DOHH2 (cell line): ENCODE measurements around the gene MED27.
"Not testable (repeated sequence)": the region's sequence is repeated elsewhere in the genome, so short reads cannot be mapped to it uniquely, and the experiment has no call there.

Experiments
- H3F3A ChIP-seq: fragments of 200-600 bp; sonication (generic), shearing (Covaris generic); 2 replicates; pipeline ENCODE4 v1.6.0; 2016; ENCODE audit warnings: antibody characterized with exemption, mild to moderate bottlenecking; ENCODE audit not compliant: control insufficient read depth, insufficient read depth
- H3K27ac ChIP-seq: fragments of 200-600 bp; sonication (generic); 2 replicates; pipeline ENCODE4 v1.5.1; 2014; ENCODE audit warnings: low read depth, mild to moderate bottlenecking, low read length, moderate library complexity
- H3K27me3 ChIP-seq: fragments of 200-600 bp; sonication (generic); 2 replicates; pipeline ENCODE4 v1.6.1; 2014; ENCODE audit warnings: mild to moderate bottlenecking, low read length, mixed read lengths; ENCODE audit not compliant: control insufficient read depth
- H3K36me3 ChIP-seq: fragments of 200-600 bp; sonication (generic); 2 replicates; pipeline ENCODE4 v1.6.1; 2014; ENCODE audit warnings: mild to moderate bottlenecking, low read length, moderate library complexity, mixed read lengths; ENCODE audit not compliant: control insufficient read depth
- H3K4me1 ChIP-seq: fragments of 200-600 bp; sonication (generic); 2 replicates; pipeline ENCODE4 v1.6.1; 2014; ENCODE audit warnings: mild to moderate bottlenecking, low read length, mixed read lengths; ENCODE audit not compliant: control insufficient read depth
- H3K4me2 ChIP-seq: fragments of 200-600 bp; sonication (generic); 2 replicates; pipeline ENCODE4 v1.6.0; 2014; ENCODE audit warnings: mild to moderate bottlenecking, low read length, moderate library complexity
- H3K4me3 ChIP-seq: fragments of 200-600 bp; sonication (generic); 2 replicates; pipeline ENCODE4 v1.5.1; 2014; ENCODE audit warnings: mild to moderate bottlenecking, low read length, mixed read lengths
- H3K79me2 ChIP-seq: fragments of 200-600 bp; sonication (generic); 2 replicates; pipeline ENCODE4 v1.6.1; 2014; ENCODE audit warnings: mild to moderate bottlenecking, low read length, mixed read lengths; ENCODE audit not compliant: control insufficient read depth
- H3K9me2 ChIP-seq: fragments of 200-600 bp; sonication (generic); replicated peaks from 2 replicates; pipeline ENCODE4 v1.6.1; 2014; ENCODE audit warnings: mild to moderate bottlenecking, low read length, mixed read lengths; ENCODE audit not compliant: control insufficient read depth
- H3K9me3 ChIP-seq: fragments of 200-600 bp; sonication (generic); 2 replicates; pipeline ENCODE4 v1.6.1; 2014; ENCODE audit warnings: antibody characterized with exemption, low read length, mixed read lengths; ENCODE audit not compliant: control insufficient read depth, insufficient read depth
- H4K20me1 ChIP-seq: fragments of 200-600 bp; sonication (generic); 2 replicates; pipeline ENCODE4 v1.6.0; 2014; ENCODE audit warnings: low read depth, mild to moderate bottlenecking, antibody characterized with exemption, low read length, moderate library complexity; ENCODE audit not compliant: control insufficient read depth, insufficient read depth
- EZH2phosphoT487 ChIP-seq: fragments of 200-600 bp; sonication (generic); IDR thresholded peaks from 2 replicates; pipeline ENCODE4 v1.6.1; 2017; ENCODE audit warnings: borderline replicate concordance, mild to moderate bottlenecking, antibody characterized with exemption, low read length, moderate library complexity, mixed read lengths
- TF ChIP-seq, protein P1 (sequence below): fragments of 200-600 bp; sonication (generic); IDR thresholded peaks from one replicate; pipeline ENCODE4 v1.5.1; 2014; ENCODE audit warnings: antibody characterized with exemption, mild to moderate bottlenecking, low read depth, low read length; ENCODE audit not compliant: poor library complexity, severe bottlenecking

Gene MED27

DNA sequence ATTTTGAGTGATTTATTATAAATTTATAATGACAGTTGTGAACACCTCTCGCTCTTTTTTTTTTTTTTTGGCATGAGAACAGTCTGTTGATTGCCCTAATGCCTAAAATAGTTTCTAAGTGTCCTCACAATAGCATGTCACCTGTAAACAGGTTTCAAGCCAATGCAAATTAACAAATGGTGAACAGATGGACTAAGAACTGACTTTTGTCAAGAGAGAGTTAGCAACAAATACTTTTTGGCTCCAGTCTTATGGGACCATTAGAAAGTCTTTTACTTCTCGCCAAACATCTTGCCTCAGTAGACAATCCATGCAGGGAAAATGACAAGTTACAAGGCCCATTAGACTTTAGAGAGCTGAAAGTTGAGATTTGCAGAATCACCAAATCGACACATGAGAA lies 67.8 kb downstream of the MED27 start:
- H3K27me3 ChIP-seq = no peaks in the 10 kb centered on the region
- no peak for TF ChIP-seq EZH2phosphoT487
- TF ChIP-seq, protein P1, sequence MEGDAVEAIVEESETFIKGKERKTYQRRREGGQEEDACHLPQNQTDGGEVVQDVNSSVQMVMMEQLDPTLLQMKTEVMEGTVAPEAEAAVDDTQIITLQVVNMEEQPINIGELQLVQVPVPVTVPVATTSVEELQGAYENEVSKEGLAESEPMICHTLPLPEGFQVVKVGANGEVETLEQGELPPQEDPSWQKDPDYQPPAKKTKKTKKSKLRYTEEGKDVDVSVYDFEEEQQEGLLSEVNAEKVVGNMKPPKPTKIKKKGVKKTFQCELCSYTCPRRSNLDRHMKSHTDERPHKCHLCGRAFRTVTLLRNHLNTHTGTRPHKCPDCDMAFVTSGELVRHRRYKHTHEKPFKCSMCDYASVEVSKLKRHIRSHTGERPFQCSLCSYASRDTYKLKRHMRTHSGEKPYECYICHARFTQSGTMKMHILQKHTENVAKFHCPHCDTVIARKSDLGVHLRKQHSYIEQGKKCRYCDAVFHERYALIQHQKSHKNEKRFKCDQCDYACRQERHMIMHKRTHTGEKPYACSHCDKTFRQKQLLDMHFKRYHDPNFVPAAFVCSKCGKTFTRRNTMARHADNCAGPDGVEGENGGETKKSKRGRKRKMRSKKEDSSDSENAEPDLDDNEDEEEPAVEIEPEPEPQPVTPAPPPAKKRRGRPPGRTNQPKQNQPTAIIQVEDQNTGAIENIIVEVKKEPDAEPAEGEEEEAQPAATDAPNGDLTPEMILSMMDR = no peak
- H3K9me2 ChIP-seq = no peaks in the 10 kb centered on the region
- H3K9me3 ChIP-seq = no peaks in the 10 kb centered on the region
- peaks cover 14% of the 10 kb centered on the region for H3F3A ChIP-seq
- H3K79me2 ChIP-seq = peaks cover 25% of the 10 kb centered on the region
- no peaks in the 10 kb centered on the region for H4K20me1 ChIP-seq
- peaks cover 66% of the 10 kb centered on the region for H3K4me1 ChIP-seq
- H3K36me3 ChIP-seq = peaks cover 21% of the 10 kb centered on the region
- H3K27ac ChIP-seq = peak overlapping the region; percentile 88
- H3K4me2 ChIP-seq = peak overlapping the region; percentile 69
- H3K4me3 ChIP-seq = peak overlapping the region; percentile 38

DNA sequence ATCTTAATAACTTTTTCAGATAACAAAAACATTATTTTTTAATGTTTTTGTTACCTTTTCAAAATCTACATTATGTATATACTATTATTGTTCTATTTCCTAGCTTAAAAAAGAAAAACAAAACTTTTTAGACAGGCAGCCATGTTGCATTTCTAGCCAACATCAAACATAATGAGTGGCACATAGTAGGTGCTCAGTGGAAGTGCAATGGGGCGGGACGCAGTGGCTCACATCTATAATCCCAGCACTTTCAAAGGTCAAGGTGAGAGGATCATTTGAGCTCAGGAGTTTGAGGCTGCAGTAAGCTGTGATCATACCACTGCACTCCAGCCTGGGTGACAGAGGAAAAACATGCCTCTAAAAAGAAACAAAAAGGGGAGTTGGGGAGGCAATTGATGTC lies 68.4 kb downstream of the MED27 start:
- TF ChIP-seq, protein P1 = no peak
- TF ChIP-seq EZH2phosphoT487 = no peak

DNA sequence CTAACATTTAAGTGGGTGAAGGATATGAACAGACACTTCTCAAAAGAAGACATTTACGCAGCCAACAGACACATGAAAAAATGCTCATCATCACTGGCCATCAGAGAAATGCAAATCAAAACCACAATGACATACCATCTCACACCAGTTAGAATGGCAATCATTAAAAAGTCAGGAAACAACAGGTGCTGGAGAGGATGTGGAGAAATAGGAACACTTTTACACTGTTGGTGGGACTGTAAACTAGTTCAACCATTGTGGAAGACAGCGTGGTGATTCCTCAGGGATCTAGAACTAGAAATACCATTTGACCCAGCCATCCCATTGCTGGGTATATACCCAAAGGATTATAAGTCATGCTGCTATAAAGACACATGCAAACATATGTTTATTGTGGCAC lies 69.5 kb downstream of the MED27 start:
- not testable (repeated sequence) for H3K9me3 ChIP-seq, H3K9me2 ChIP-seq, H3K27me3 ChIP-seq, H3K4me2 ChIP-seq, H3K27ac ChIP-seq, H4K20me1 ChIP-seq, H3K4me3 ChIP-seq
- H3K79me2 ChIP-seq = peaks cover 24% of the 10 kb centered on the region
- peaks cover 65% of the 10 kb centered on the region for H3K4me1 ChIP-seq
- H3F3A ChIP-seq = peaks cover 14% of the 10 kb centered on the region
- H3K36me3 ChIP-seq = peaks cover 22% of the 10 kb centered on the region

More for the DNA sequence above, 68.4 kb downstream of the MED27 start:
- peaks cover 22% of the 10 kb centered on the region for H3K36me3 ChIP-seq
- no peaks in the 10 kb centered on the region for H3K9me2 ChIP-seq
- no peaks in the 10 kb centered on the region for H3K27me3 ChIP-seq
- peaks cover 67% of the 10 kb centered on the region for H3K4me1 ChIP-seq
- peaks cover 24% of the 10 kb centered on the region for H3K79me2 ChIP-seq
- H3F3A ChIP-seq = peaks cover 14% of the 10 kb centered on the region
- no peaks in the 10 kb centered on the region for H4K20me1 ChIP-seq
- no peaks in the 10 kb centered on the region for H3K9me3 ChIP-seq
- peak overlapping the region; percentile 43 for H3K4me3 ChIP-seq
- H3K27ac ChIP-seq = peak overlapping the region; percentile 88
- peak overlapping the region; percentile 69 for H3K4me2 ChIP-seq

DNA sequence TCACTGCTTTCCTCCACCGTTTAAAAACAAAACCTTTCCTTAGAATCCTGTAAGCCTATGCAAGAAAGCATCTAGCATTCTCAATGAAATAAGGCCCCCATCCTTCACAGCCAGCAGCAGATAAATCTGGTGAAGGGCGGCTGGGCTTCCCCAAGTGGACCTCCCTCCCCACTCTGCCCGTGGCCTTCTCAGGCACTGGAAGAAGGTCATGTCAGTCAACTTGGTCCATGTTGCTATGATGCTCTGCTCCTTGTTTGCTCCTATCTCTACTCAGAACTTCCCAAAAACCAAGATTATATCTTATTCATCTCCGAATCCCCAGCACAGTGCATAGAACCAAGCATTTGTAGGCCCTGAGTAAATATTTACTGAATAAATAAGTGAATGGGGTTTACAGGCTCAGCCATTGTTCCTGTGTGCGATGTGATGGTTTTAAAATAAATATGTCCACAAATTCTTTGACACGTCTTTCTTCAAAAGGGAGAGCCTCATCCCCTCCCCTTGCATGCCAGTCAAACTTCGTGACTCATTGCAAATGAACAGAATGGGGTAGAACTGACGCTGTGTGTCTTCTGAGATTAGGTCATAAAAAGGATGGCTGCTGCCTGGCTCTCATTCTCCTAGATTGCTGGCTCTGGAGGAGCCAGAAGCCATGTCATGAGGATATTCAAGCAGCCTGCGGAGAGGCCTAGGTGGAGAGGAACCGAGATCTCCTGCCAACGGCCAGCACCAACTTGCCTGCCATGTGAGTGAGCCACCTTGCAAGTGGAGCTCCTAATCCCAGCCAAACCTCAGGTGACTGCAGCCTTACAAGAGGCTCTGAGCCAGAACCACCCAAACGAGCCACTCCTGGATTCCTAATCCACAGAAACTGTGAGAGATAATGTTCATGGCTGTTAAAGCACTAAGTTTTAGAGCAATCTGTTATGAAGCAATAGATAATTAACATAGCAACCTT lies 70.5 kb downstream of the MED27 start:
- H3K4me2 ChIP-seq = no peak overlapping the region
- H3K27ac ChIP-seq = no peak overlapping the region
- peaks cover 61% of the 10 kb centered on the region for H3K4me1 ChIP-seq
- peaks cover 22% of the 10 kb centered on the region for H3K36me3 ChIP-seq
- no peak overlapping the region for H3K4me3 ChIP-seq
- no peaks in the 10 kb centered on the region for H3K9me3 ChIP-seq
- TF ChIP-seq, protein P1 = no peak
- no peak for TF ChIP-seq EZH2phosphoT487
- H3F3A ChIP-seq = peaks cover 14% of the 10 kb centered on the region
- H3K27me3 ChIP-seq = no peaks in the 10 kb centered on the region
- H3K9me2 ChIP-seq = no peaks in the 10 kb centered on the region
- H3K79me2 ChIP-seq = peaks cover 23% of the 10 kb centered on the region
- H4K20me1 ChIP-seq = no peaks in the 10 kb centered on the region
